ENCODE results near the gene TLCD5.

Gene TLCD5

DNA sequence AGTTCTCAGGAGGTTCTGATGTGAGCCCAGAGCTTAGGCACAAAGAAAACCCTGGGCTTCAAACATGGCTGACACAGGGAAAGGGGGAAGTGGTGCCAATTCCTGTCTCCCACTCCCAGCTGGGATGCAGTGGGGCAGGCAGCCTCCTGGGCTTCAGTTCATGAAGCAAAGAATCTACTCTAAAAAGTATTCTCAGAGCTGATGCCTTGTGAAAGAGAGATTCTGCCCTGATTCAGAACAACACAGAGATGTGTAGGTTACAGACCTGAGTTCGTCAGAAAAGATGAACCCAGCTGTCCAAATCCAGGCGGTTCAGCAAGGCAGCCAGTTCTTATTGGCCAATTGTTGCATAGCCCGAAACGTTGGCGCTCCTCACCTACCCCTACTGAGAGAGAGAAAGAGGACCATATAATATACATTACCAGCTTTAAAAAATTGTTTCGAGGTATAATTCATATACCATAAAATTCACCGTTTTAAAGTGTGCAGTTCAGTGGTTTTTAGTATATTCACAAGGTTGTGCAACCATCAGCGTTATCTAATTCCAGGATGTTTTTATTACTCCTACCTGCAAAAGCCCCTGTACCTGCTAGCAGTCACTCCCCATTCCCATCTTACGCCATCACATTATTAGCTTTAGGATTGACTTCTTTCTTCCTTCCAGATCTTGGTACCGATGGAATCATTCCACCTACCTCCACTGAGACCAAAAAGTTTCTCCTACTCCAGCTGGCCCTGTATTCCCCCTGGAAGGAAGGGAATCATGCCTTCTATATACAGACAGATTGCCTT is 7.2 kb upstream of the TLCD5 start:
- TF ChIP-seq, protein P1, sequence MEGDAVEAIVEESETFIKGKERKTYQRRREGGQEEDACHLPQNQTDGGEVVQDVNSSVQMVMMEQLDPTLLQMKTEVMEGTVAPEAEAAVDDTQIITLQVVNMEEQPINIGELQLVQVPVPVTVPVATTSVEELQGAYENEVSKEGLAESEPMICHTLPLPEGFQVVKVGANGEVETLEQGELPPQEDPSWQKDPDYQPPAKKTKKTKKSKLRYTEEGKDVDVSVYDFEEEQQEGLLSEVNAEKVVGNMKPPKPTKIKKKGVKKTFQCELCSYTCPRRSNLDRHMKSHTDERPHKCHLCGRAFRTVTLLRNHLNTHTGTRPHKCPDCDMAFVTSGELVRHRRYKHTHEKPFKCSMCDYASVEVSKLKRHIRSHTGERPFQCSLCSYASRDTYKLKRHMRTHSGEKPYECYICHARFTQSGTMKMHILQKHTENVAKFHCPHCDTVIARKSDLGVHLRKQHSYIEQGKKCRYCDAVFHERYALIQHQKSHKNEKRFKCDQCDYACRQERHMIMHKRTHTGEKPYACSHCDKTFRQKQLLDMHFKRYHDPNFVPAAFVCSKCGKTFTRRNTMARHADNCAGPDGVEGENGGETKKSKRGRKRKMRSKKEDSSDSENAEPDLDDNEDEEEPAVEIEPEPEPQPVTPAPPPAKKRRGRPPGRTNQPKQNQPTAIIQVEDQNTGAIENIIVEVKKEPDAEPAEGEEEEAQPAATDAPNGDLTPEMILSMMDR (IDR thresholded peaks at IDR 0.05; ENCODE audit: low read depth, low read length, missing control alignments) = no peak
- no peak overlapping the region for H3K4me3 ChIP-seq (replicated peaks; ENCODE audit: low read depth, low read length)
- no peak for DNase-seq (ENCODE audit: extremely low read depth, low read depth)

DNA sequence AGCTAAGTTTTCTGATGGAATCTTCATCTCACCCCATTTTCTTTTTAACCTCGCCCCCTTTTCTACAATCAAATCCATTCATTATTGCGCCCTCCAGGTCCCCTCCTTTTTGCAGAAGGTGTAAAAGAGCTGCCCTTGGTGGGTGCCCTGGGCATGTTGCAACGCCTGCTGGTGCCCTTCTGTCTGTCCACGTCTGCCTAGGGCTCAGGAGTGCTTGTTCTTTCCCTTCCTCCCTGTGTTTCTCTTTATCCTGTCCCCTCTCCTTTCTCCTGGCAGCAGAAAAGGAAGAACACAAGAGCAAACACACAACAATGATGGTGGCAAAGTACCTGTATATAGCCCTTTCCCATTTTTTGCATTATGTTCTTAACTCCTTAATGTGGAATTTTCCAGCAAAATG is 6.2 kb upstream of the TLCD5 start:
- no peak for DNase-seq (ENCODE audit: extremely low read depth, low read depth)
- H3K4me3 ChIP-seq (replicated peaks; ENCODE audit: low read depth, low read length) = no peak overlapping the region
- TF ChIP-seq, protein P1 (IDR thresholded peaks at IDR 0.05; ENCODE audit: low read depth, low read length, missing control alignments) = no peak

DNA sequence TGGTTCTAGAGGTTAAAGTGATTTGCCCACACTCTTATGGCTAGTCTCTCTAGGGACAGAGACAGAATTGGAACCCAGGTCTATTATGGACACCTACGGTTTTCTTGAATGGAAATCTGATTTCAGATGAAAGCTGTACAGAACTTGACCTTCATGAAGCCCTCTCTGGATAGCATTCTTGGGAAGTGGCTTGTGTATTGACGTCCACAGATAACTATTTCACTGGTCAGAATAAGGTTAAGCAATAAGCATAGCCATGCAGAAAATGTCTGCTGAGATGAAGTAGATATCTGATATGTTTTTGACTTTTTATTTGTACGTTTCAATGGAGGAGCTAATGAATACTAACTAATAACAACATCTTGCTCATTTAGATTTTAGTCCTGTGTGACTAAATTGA is 1.1 kb downstream of the TLCD5 start:
- no peak for DNase-seq (ENCODE audit: extremely low read depth, low read depth)
- TF ChIP-seq, protein P1 (IDR thresholded peaks at IDR 0.05; ENCODE audit: low read depth, low read length, missing control alignments) = no peak
- H3K4me3 ChIP-seq (replicated peaks; ENCODE audit: low read depth, low read length) = peak overlapping the region; percentile 65

DNA sequence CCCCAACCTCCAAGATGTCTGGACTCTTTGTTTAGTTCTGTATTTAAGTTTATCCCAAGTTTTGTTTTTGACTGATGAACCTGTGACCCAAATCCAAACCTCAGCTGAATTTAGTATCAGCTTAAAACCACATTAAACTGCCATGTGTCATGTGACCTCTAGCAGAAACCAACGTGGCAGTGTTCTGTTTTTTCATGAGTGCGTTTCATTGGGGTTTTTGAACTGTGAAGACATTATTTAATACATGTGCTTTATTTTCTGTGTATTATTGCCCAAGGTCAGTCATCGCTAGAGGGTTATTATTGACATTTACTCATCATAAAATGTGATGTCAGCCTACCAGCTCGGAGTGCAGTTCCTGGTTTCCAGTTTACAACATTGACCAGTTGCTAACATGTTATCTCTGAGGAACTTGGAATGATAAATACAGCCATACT is 1.8 kb downstream of the TLCD5 start:
- H3K4me3 ChIP-seq (replicated peaks; ENCODE audit: low read depth, low read length) = no peak overlapping the region
- TF ChIP-seq, protein P1 (IDR thresholded peaks at IDR 0.05; ENCODE audit: low read depth, low read length, missing control alignments) = no peak
- no peak for DNase-seq (ENCODE audit: extremely low read depth, low read depth)

DNA sequence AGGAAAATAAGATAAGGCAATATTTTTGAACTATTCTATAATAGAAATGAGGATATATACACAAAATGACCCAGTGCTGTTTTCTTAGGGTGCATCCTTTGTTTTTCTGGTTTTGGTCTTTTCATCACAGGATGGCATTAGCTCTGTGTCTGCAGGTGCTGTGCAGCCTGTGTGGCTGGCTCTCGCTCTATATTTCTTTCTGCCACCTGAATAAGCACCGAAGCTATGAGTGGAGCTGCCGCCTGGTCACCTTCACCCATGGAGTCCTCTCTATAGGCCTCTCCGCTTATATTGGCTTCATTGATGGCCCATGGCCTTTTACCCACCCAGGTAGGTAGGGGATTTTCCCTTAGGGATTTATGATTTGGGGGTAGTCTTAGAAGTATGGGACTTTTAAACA is 2.2 kb downstream of the TLCD5 start:
- no peak for DNase-seq (ENCODE audit: extremely low read depth, low read depth)
- no peak overlapping the region for H3K4me3 ChIP-seq (replicated peaks; ENCODE audit: low read depth, low read length)
- TF ChIP-seq, protein P1 (IDR thresholded peaks at IDR 0.05; ENCODE audit: low read depth, low read length, missing control alignments) = no peak

DNA sequence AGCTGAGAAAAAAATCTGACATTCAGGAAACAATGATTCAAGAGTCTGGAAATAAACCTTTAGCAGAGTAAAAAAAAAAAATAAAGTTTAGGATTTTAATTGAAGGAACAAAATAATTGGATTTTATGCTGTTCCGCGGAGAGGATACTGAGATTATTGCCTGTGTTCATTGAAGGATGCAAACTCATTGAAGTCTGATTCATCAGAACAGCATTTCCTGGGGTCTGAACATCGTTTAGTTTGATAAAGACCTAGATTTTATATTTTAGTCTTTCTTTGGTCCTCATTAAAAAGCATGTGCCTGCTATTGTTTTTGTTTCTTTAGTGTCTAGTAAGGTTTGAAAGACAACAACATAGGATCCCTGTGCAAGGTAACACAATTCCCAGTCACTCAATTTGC is 4.5 kb downstream of the TLCD5 start:
- H3K4me3 ChIP-seq (replicated peaks; ENCODE audit: low read depth, low read length) = no peak overlapping the region
- no peak for DNase-seq (ENCODE audit: extremely low read depth, low read depth)
- TF ChIP-seq, protein P1 (IDR thresholded peaks at IDR 0.05; ENCODE audit: low read depth, low read length, missing control alignments) = no peak
